ENCODE measurements around the gene AMFR.

- TF ChIP-seq CTCF (conservative IDR thresholded peaks at IDR 0.05 in 1 of 2, IDR thresholded peaks at IDR 0.05 in 1 of 2; ENCODE audit: extremely low read depth in 1 of 2, insufficient read depth in 1 of 2, low read depth in 1 of 2, low read length in 2 of 2) = no peak
- no peak for TF ChIP-seq EZH2 (IDR thresholded peaks at IDR 0.05; ENCODE audit: borderline replicate concordance, low read length)
Observed at GRCh38 chr16:56337858-56338325, 87.5 kb downstream of the AMFR start.
